Keratinocyte (primary cell): ENCODE data around the gene BACH1.

Experiments used
- CTCF ChIP-seq, 3 experiments: IDR thresholded peaks in 1 of 3; conservative IDR thresholded peaks in 1 of 3; optimal IDR thresholded peaks in 1 of 3; 2 replicates in 2 of 3; 3 replicates in 1 of 3; pipeline versions ENCODE3 to v1.5.1; 2011; ENCODE audit warnings: low read length in 3 of 3, mild to moderate bottlenecking in 3 of 3, moderate library complexity in 2 of 3, control low read depth in 1 of 3, inconsistent platforms in 1 of 3; ENCODE audit not compliant: insufficient read depth in 2 of 3; ENCODE audit errors: extremely low read depth in 1 of 3
- EZH2 ChIP-seq: IDR thresholded peaks from one replicate; pipeline ENCODE4 v1.6.1; 2012; ENCODE audit warnings: inconsistent platforms, mild to moderate bottlenecking, low read length, moderate library complexity

- peak in 2 of 3 experiments; percentile 23 to 24 for TF ChIP-seq CTCF (optimal IDR thresholded peaks at IDR 0.05 in 1 of 3, IDR thresholded peaks at IDR 0.05 in 1 of 3, conservative IDR thresholded peaks at IDR 0.05 in 1 of 3; ENCODE audit: extremely low read depth in 1 of 3, insufficient read depth in 2 of 3, low read length in 3 of 3)
- TF ChIP-seq EZH2 = no peak
Observed at GRCh38 chr21:29367335-29367734, 68.6 kb downstream of the BACH1 start.
